ENCODE measurements around the gene HS3ST4. TPM values are rescaled to one million over a fixed set of nuclear protein-coding genes. Genes with fewer than 3 reads are reported as not detected.

Gene HS3ST4
- total RNA-seq, 2 experiments from 2014 or later = not detected

GRCh38 chr16:26139091-26139490, 447.3 kb downstream of the HS3ST4 start:
- DNase-seq (no peak), ATAC-seq (no peak)
- peaks cover 5% of the 10 kb centered on the region for H3K27me3 Mint-ChIP-seq
- no peaks in the 10 kb centered on the region for H3K36me3 Mint-ChIP-seq (ENCODE audit: low read depth)
- ChIA-PET POLR2A (no interaction called here), CTCF (no interaction called here)
- H3K27ac Mint-ChIP-seq = no peak overlapping the region
- no peaks in the 10 kb centered on the region for H3K4me1 Mint-ChIP-seq (ENCODE audit: low read depth)
- no peak overlapping the region for H3K4me3 Mint-ChIP-seq
- peaks cover 1% of the 10 kb centered on the region for H3K9me3 Mint-ChIP-seq
- intact Hi-C loops (cut with micrococcal nuclease) = no loop called here
- TF ChIP-seq, protein P1, sequence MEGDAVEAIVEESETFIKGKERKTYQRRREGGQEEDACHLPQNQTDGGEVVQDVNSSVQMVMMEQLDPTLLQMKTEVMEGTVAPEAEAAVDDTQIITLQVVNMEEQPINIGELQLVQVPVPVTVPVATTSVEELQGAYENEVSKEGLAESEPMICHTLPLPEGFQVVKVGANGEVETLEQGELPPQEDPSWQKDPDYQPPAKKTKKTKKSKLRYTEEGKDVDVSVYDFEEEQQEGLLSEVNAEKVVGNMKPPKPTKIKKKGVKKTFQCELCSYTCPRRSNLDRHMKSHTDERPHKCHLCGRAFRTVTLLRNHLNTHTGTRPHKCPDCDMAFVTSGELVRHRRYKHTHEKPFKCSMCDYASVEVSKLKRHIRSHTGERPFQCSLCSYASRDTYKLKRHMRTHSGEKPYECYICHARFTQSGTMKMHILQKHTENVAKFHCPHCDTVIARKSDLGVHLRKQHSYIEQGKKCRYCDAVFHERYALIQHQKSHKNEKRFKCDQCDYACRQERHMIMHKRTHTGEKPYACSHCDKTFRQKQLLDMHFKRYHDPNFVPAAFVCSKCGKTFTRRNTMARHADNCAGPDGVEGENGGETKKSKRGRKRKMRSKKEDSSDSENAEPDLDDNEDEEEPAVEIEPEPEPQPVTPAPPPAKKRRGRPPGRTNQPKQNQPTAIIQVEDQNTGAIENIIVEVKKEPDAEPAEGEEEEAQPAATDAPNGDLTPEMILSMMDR (IDR thresholded peaks at IDR 0.05) = no peak

DNA sequence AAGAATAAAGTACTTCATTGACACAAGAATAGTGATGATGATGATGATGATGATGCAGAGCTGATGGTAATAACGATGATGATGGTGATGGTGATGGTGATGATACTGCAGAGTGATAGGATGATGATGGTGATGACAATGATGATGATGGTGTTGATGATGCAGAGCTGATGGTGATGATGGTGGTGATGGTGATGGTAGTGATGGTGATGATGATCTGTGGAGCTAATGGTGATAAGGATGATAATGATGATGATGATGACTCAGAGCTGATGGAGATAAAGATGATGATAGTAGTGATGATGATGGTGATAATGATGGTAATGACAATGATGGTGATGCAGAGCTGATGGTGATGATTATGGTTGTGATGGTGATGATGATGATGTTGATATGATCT, 448.1 kb downstream of the HS3ST4 start:
- H3K4me3 Mint-ChIP-seq = no peak overlapping the region
- intact Hi-C loops (cut with micrococcal nuclease) = no loop called here
- no peaks in the 10 kb centered on the region for H3K4me1 Mint-ChIP-seq (ENCODE audit: low read depth)
- H3K9me3 Mint-ChIP-seq = peaks cover 1% of the 10 kb centered on the region
- H3K27ac Mint-ChIP-seq = no peak overlapping the region
- TF ChIP-seq, protein P1 (IDR thresholded peaks at IDR 0.05) = no peak
- DNase-seq (no peak), ATAC-seq (no peak)
- H3K36me3 Mint-ChIP-seq (ENCODE audit: low read depth) = no peaks in the 10 kb centered on the region
- ChIA-PET CTCF (no interaction called here), POLR2A (no interaction called here)
- peaks cover 5% of the 10 kb centered on the region for H3K27me3 Mint-ChIP-seq

GRCh38 chr16:26149364-26150190, 457.8 kb downstream of the HS3ST4 start:
- intact Hi-C loops (cut with micrococcal nuclease) = no loop called here
- no peaks in the 10 kb centered on the region for H3K9me3 Mint-ChIP-seq
- POLR2A ChIA-PET = no interaction called here

GRCh38 chr16:26155221-26155620, 463.5 kb downstream of the HS3ST4 start:
- TF ChIP-seq, protein P1 (IDR thresholded peaks at IDR 0.05) = no peak
- no peak overlapping the region for H3K27ac Mint-ChIP-seq
- no peaks in the 10 kb centered on the region for H3K9me3 Mint-ChIP-seq
- ATAC-seq (no peak), DNase-seq (no peak)
- POLR2A ChIA-PET = no interaction called here
- no peaks in the 10 kb centered on the region for H3K36me3 Mint-ChIP-seq (ENCODE audit: low read depth)
- intact Hi-C loops (cut with micrococcal nuclease) = no loop called here
- no peaks in the 10 kb centered on the region for H3K27me3 Mint-ChIP-seq
- no peaks in the 10 kb centered on the region for H3K4me1 Mint-ChIP-seq (ENCODE audit: low read depth)
- H3K4me3 Mint-ChIP-seq = no peak overlapping the region
- CTCF ChIA-PET = no interaction called here

More at GRCh38 chr16:26149364-26150190, 457.8 kb downstream of the HS3ST4 start:
- TF ChIP-seq, protein P1 (IDR thresholded peaks at IDR 0.05) = no peak
- H3K27ac Mint-ChIP-seq = no peak overlapping the region
- DNase-seq = no peak
- no peak overlapping the region for H3K4me3 Mint-ChIP-seq
- CTCF ChIA-PET = no interaction called here
- no peaks in the 10 kb centered on the region for H3K36me3 Mint-ChIP-seq (ENCODE audit: low read depth)
- peaks cover 11% of the 10 kb centered on the region for H3K27me3 Mint-ChIP-seq
- ATAC-seq = no peak
- no peaks in the 10 kb centered on the region for H3K4me1 Mint-ChIP-seq (ENCODE audit: low read depth)

DNA sequence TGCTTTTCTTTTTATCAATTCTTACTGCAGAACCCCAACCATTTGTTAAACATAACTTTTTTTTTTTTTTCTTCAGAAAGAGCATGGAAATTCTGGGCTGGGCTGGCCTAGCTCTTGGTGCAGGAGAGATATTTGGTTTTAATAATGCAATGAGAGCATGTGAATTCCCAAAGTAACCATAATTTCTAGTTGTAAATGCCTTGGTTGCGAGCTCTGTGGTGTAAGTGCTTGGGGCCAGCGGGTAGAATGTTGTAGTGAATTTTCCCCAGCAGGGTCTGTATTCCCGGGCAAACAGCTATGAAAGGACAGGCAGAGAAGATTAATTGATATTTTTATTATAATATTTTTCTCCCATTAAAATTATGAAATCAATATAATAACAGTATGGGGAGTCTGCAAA, 465.6 kb downstream of the HS3ST4 start:
- Mint-ChIP-seq H3K9me3 (no peaks in the 10 kb centered on the region), H3K4me1 (ENCODE audit: low read depth) (no peaks in the 10 kb centered on the region), H3K36me3 (ENCODE audit: low read depth) (no peaks in the 10 kb centered on the region), H3K27me3 (no peaks in the 10 kb centered on the region), H3K27ac (no peak overlapping the region), H3K4me3 (no peak overlapping the region)
- intact Hi-C loops (cut with micrococcal nuclease) = no loop called here
- ATAC-seq (no peak), DNase-seq (no peak)
- POLR2A ChIA-PET = no interaction called here
- TF ChIP-seq, protein P1 (IDR thresholded peaks at IDR 0.05) = no peak
- CTCF ChIA-PET = no interaction called here

Data from activated CD8-positive, alpha-beta T cell treated with anti-CD3 and anti-CD28 coated beads for 36 hours (primary cell).